Gastroesophageal sphincter (tissue), 4 donors: Measurements from ENCODE around the gene RERE. TPM values are rescaled to one million over a fixed set of nuclear protein-coding genes. Genes with fewer than 3 reads are reported as not detected.

Source experiments
- ATAC-seq: fragments of 150-250 bp; one replicate; pipeline ENCODE4 v1.9.1; 2016; ENCODE audit warnings: mild to moderate bottlenecking, moderate library complexity
- H3K27ac ChIP-seq, 4 donors: fragments of 200-600 bp; sonication (generic) in 3 of 4; 1 replicate in 3 of 4; 2 replicates in 1 of 4; pipeline ENCODE4 v1.5.1; 2016 to 2019
- H3K27me3 ChIP-seq: fragments of 200-600 bp; sonication (generic); one replicate; pipeline ENCODE4 v1.5.1; 2019
- H3K36me3 ChIP-seq, 2 donors: fragments of 200-600 bp; sonication (generic); one replicate each; pipeline ENCODE4 v1.5.1; 2019; ENCODE audit warnings: control low read depth in 1 of 2
- H3K4me1 ChIP-seq, 3 donors: fragments of 200-600 bp; sonication (generic); 1 replicate in 2 of 3; 2 replicates in 1 of 3; pipeline ENCODE4 v1.5.1; 2016 to 2019; ENCODE audit warnings: control low read depth in 2 of 3
- H3K4me3 ChIP-seq, 2 donors: fragments of 200-600 bp; sonication (generic); one replicate each; pipeline ENCODE4 v1.5.1; 2019; ENCODE audit warnings: mild to moderate bottlenecking in 1 of 2, moderate library complexity in 1 of 2
- H3K9me3 ChIP-seq, 3 donors: fragments of 200-600 bp; sonication (generic); one replicate each; pipeline ENCODE4 v1.5.1; 2017 to 2019; ENCODE audit warnings: control low read depth in 2 of 3
- EP300 ChIP-seq: sonication (generic); formaldehyde crosslinking; IDR thresholded peaks from one replicate; pipeline ENCODE4 v1.6.1; 2017; ENCODE audit warnings: antibody characterized with exemption, mild to moderate bottlenecking
- POLR2A ChIP-seq, 2 donors: fragments of 450-650 bp; IDR thresholded peaks; one replicate each; pipeline ENCODE4 v1.6.1; 2017; ENCODE audit warnings: antibody characterized with exemption in 2 of 2, mild to moderate bottlenecking in 2 of 2, moderate library complexity in 1 of 2
- POLR2AphosphoS5 ChIP-seq: sonication (generic); formaldehyde crosslinking; IDR thresholded peaks from one replicate; pipeline ENCODE4 v1.6.1; 2017; ENCODE audit warnings: antibody characterized with exemption
- WGBS, 2 donors: methylation state at CpG; one replicate each; pipeline ENCODE4 v1.1.5; 2018; ENCODE audit warnings: low coverage in 1 of 2; 5-methylcytosine and 5-hydroxymethylcytosine counted together
- total RNA-seq, 4 donors: library from RNA; depleted of rRNA; stranded (reverse); fragments of >200 nt; gene quantifications; one replicate each; pipeline ENCODE4 v1.1.0, GENCODE V29; 2016
- TF ChIP-seq, protein P1 (sequence below), 4 experiments: fragments of 200-600 bp in 2 of 4; fragments of 450-650 bp in 2 of 4; sonication (generic) in 1 of 4; IDR thresholded peaks; one replicate each; pipeline ENCODE4 v1.5.1; 2017 to 2019; ENCODE audit warnings: antibody characterized with exemption in 4 of 4, mild to moderate bottlenecking in 2 of 4, moderate library complexity in 2 of 4

The RERE gene
- total RNA-seq, 4 donors from 2014 or later, result 112 to 212 (median 139) TPM

DNA sequence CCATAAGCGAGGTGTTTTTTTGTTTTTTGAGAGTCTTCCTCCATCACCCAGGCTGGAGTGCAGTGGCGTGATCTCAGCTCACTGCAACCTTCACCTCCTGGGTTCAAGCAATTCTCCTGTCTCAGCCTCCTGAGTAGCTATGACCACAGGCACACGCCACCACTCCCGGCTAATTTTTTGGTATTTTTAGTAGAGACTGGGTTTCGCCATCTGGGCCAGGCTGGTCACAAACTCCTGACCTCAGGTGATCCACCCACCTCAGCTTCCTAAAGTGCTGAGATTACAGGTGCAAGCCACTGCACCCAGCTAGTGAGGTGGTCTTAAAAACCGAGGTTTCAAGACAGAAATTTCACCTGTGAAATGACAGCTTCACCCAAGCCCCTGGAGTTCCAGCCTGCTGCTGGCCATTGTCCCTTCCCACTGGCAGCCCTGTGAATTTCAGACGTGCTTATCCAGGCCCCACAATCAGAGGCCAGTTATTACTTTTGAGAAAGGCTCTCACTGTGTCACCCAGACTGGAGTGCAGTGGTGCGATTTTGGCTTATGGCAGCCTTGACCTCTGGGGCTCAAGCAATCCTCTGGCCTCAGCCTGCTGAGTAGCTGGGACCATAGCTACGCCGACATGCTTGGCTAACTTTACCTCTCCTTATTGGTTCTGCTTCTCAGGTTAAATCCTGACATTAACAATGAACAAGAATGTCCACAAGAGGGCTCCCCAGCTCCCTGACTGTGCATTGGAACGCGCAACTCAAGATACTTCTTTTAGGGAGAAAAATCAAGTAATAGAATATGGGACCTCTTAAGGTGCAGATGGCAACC, 41.7 kb upstream of the RERE start:
- H3K36me3 ChIP-seq, result peaks cover 0 to 75% of the 10 kb centered on the region in 2 donors
- TF ChIP-seq, protein P1, sequence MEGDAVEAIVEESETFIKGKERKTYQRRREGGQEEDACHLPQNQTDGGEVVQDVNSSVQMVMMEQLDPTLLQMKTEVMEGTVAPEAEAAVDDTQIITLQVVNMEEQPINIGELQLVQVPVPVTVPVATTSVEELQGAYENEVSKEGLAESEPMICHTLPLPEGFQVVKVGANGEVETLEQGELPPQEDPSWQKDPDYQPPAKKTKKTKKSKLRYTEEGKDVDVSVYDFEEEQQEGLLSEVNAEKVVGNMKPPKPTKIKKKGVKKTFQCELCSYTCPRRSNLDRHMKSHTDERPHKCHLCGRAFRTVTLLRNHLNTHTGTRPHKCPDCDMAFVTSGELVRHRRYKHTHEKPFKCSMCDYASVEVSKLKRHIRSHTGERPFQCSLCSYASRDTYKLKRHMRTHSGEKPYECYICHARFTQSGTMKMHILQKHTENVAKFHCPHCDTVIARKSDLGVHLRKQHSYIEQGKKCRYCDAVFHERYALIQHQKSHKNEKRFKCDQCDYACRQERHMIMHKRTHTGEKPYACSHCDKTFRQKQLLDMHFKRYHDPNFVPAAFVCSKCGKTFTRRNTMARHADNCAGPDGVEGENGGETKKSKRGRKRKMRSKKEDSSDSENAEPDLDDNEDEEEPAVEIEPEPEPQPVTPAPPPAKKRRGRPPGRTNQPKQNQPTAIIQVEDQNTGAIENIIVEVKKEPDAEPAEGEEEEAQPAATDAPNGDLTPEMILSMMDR (IDR thresholded peaks at IDR 0.05), result peak in 3 of 4 experiments; percentile 70 to 79 (median 76)
- TF ChIP-seq EP300, result no peak
- 56 to 66% methylated on average over 8 of the region's 12 CpGs for WGBS, 2 donors

GRCh38 chr1:8858112-8858668, 40.8 kb upstream of the RERE start:
- TF ChIP-seq EP300 (no peak), POLR2A (IDR thresholded peaks at IDR 0.05) (no peak), POLR2AphosphoS5 (no peak)
- TF ChIP-seq, protein P1 (IDR thresholded peaks at IDR 0.05), result no peak
- 0 to 33% methylated on average over 1 to 2 of the region's 2 CpGs for WGBS, 2 donors
- no peaks in the 10 kb centered on the region for H3K27me3 ChIP-seq
- ATAC-seq, result peak; percentile 44
- peaks cover 0 to 32% (median 3%) of the 10 kb centered on the region in 3 donors for H3K4me1 ChIP-seq
- H3K36me3 ChIP-seq, result peaks cover 0 to 66% of the 10 kb centered on the region in 2 donors
- H3K9me3 ChIP-seq, result no peaks in the 10 kb centered on the region
- H3K4me3 ChIP-seq, result no peak overlapping the region
- peak overlapping the region in 3 of 4 donors; percentile 26 to 59 (median 46) for H3K27ac ChIP-seq

More for the DNA sequence above, 41.7 kb upstream of the RERE start:
- H3K27me3 ChIP-seq, result no peaks in the 10 kb centered on the region
- H3K9me3 ChIP-seq, result no peaks in the 10 kb centered on the region
- ATAC-seq, result peak; percentile 64
- peaks cover 0 to 32% (median 3%) of the 10 kb centered on the region in 3 donors for H3K4me1 ChIP-seq
- no peak overlapping the region for H3K4me3 ChIP-seq
- peak overlapping the region in 3 of 4 donors; percentile 26 to 59 (median 46) for H3K27ac ChIP-seq

GRCh38 chr1:8856689-8857412, 39.4 kb upstream of the RERE start:
- H3K4me1 ChIP-seq, result peaks cover 0 to 32% (median 3%) of the 10 kb centered on the region in 3 donors
- peak overlapping the region in 2 of 4 donors; percentile 26 to 46 for H3K27ac ChIP-seq
- no peaks in the 10 kb centered on the region for H3K9me3 ChIP-seq
- H3K36me3 ChIP-seq, result peaks cover 0 to 53% of the 10 kb centered on the region in 2 donors
- H3K27me3 ChIP-seq, result no peaks in the 10 kb centered on the region
- no peak overlapping the region for H3K4me3 ChIP-seq
- TF ChIP-seq POLR2AphosphoS5, result no peak
- TF ChIP-seq, protein P1 (IDR thresholded peaks at IDR 0.05), result no peak
- TF ChIP-seq EP300, result no peak
- TF ChIP-seq POLR2A (IDR thresholded peaks at IDR 0.05), result no peak
- WGBS, 2 donors, result 84 to 93% methylated on average over 7 to 8 of the region's 14 CpGs
- ATAC-seq, result no peak

- H3K4me3 ChIP-seq, result no peak overlapping the region
- no peak for ATAC-seq
- H3K4me1 ChIP-seq, result peaks cover 0 to 25% (median 2%) of the 10 kb centered on the region in 3 donors
- TF ChIP-seq POLR2A (IDR thresholded peaks at IDR 0.05) (no peak), EP300 (no peak), POLR2AphosphoS5 (no peak)
- TF ChIP-seq, protein P1 (IDR thresholded peaks at IDR 0.05), result no peak
- 90 to 100% methylated on average over 1 to 3 of the region's 7 CpGs for WGBS, 2 donors
- no peak overlapping the region for H3K27ac ChIP-seq
- H3K36me3 ChIP-seq, result peaks cover 0 to 28% of the 10 kb centered on the region in 2 donors
- no peaks in the 10 kb centered on the region for H3K27me3 ChIP-seq
- no peaks in the 10 kb centered on the region for H3K9me3 ChIP-seq
These were observed 36.8 kb upstream of the RERE start for GRCh38 chr1:8854240-8854639.
